HepG2 (cell line): Measurements from ENCODE around the gene FEM1B. TPM values are rescaled to one million over a fixed set of nuclear protein-coding genes. Genes with fewer than 3 reads are reported as not detected.

ENCODE experiments used
- BCL3 ChIP-seq: sonication (generic); formaldehyde crosslinking; IDR thresholded peaks from 2 replicates; pipeline ENCODE4 v1.5.1; 2020; ENCODE audit warnings: mild to moderate bottlenecking, missing genetic modification reagents, moderate library complexity
- BHLHE40 ChIP-seq: IDR thresholded peaks from 2 replicates; pipeline ENCODE4 v1.6.1; 2011; ENCODE audit warnings: low read length, improper control_type of control experiment
- DMAP1 ChIP-seq: IDR thresholded peaks from 2 replicates; pipeline ENCODE4 v1.6.1; 2016
- KLF16 ChIP-seq, 2 experiments: sonication (generic) in 1 of 2; formaldehyde crosslinking in 1 of 2; IDR thresholded peaks; 2 replicates each; pipeline versions ENCODE4 v1.6.1 to v1.8.0; 2016 to 2023; ENCODE audit warnings: missing genetic modification reagents in 2 of 2, missing compliant biosample characterization in 1 of 2
- PATZ1 ChIP-seq: sonication (generic); formaldehyde crosslinking; IDR thresholded peaks from 2 replicates; pipeline ENCODE4 v1.4.0; 2020; ENCODE audit warnings: missing genetic modification reagents
- PAX8 ChIP-seq: sonication (generic); formaldehyde crosslinking; IDR thresholded peaks from 2 replicates; pipeline ENCODE4 v1.8.0; 2022; ENCODE audit warnings: mild to moderate bottlenecking, missing genetic modification reagents, borderline replicate concordance
- PCBP2 ChIP-seq: fragments of 200-400 bp; formaldehyde crosslinking; optimal IDR thresholded peaks from 2 replicates; pipeline ENCODE3; 2018; ENCODE audit warnings: low read length, low read depth; ENCODE audit not compliant: poor library complexity, severe bottlenecking
- PTBP1 ChIP-seq: fragments of 200-400 bp; formaldehyde crosslinking; IDR thresholded peaks from 2 replicates; pipeline ENCODE4 v1.6.1; 2018; ENCODE audit warnings: low read length, low read depth; ENCODE audit not compliant: poor library complexity, severe bottlenecking
- SCMH1 ChIP-seq: sonication (generic); formaldehyde crosslinking; IDR thresholded peaks from 2 replicates; pipeline ENCODE4 v1.9.0; 2021; ENCODE audit warnings: missing genetic modification reagents, mild to moderate bottlenecking, borderline replicate concordance
- ZFP62 ChIP-seq: sonication (generic); formaldehyde crosslinking; IDR thresholded peaks from 2 replicates; pipeline ENCODE4 v1.4.0; 2020; ENCODE audit warnings: missing genetic modification reagents
- ZNF207 ChIP-seq: fragments of 450-650 bp; IDR thresholded peaks from 2 replicates; pipeline ENCODE4 v1.6.1; 2016; ENCODE audit warnings: antibody characterized with exemption, borderline replicate concordance
- ZNF275 ChIP-seq: sonication (generic); formaldehyde crosslinking; IDR thresholded peaks from 2 replicates; pipeline ENCODE4 v1.8.0; 2022; ENCODE audit warnings: missing genetic modification reagents, mild to moderate bottlenecking, inconsistent platforms, borderline replicate concordance
- ZNF549 ChIP-seq: sonication (generic); formaldehyde crosslinking; IDR thresholded peaks from 2 replicates; pipeline ENCODE4 v1.5.0; 2020; ENCODE audit warnings: missing genetic modification reagents
- ZNF567 ChIP-seq: sonication (generic); formaldehyde crosslinking; IDR thresholded peaks from 2 replicates; pipeline ENCODE4 v1.8.1; 2023; ENCODE audit warnings: mild to moderate bottlenecking, missing genetic modification reagents, borderline replicate concordance
- ZNF609 ChIP-seq: sonication (generic); formaldehyde crosslinking; IDR thresholded peaks from 2 replicates; pipeline ENCODE4 v1.4.0; 2020; ENCODE audit warnings: mild to moderate bottlenecking, missing genetic modification reagents, borderline replicate concordance
- polyA plus RNA-seq, 8 experiments: library from polyadenylated mRNA; depleted of rRNA in 3 of 8; stranded (reverse) in 7 of 8; unstranded in 1 of 8; fragments of >200 nt; fragmentation: Illumina TruSeq in 4 of 8; extraction: Trizol in 4 of 8; gene quantifications; 2 replicates each; pipeline versions ENCODE4 v1.2.1 to v1.2.3, GENCODE V29; 2011 to 2016; ENCODE audit warnings: low read depth in 4 of 8, missing spikeins in 1 of 8, mixed read lengths in 1 of 8; ENCODE audit not compliant: insufficient read depth in 1 of 8
- total RNA-seq, 5 experiments: library from RNA; depleted of rRNA; stranded (reverse); fragments of >200 nt; fragmentation: Illumina TruSeq; extraction: Trizol; gene quantifications; 2 replicates each; pipeline ENCODE4 v1.2.3, GENCODE V29; 2016; ENCODE audit warnings: low read depth in 1 of 5

Gene FEM1B
- total and polyA plus RNA-seq, 2 of the 13 experiments (the other 11 are each of a cell fraction or from before 2014, with no cell fraction given) = 38.1 to 40.0 TPM

GRCh38 chr15:68277603-68278344, at the start of gene FEM1B (continued):
- TF ChIP-seq PATZ1 (CRISPR knock-in tag) (peak; percentile 67; the same call in 1 of the 2 replicates), DMAP1 (CRISPR knock-in tag) (peak; percentile 95), PCBP2 (no peak), ZNF549 (no peak; the same call in 1 of the 2 replicates), ZNF207 (no peak), SCMH1 (CRISPR knock-in tag) (no peak), ZNF567 (0 out of 2 replicates have a peak, but pooled peaks have one; percentile 84), KLF16 (CRISPR knock-in tag; IDR thresholded peaks at IDR 0.05) (peak in 1 of 2 experiments; percentile 71; a peak in 2 of 4 replicates), PAX8 (no peak; the same call in 1 of the 2 replicates), BCL3 (CRISPR knock-in tag) (peak; percentile 87), BHLHE40 (0 out of 2 replicates have a peak, but pooled peaks have one; percentile 13), ZNF275 (CRISPR knock-in tag) (peak; percentile 90), ZNF609 (CRISPR knock-in tag) (peak; percentile 55; the same call in 1 of the 2 replicates), ZFP62 (CRISPR knock-in tag) (0 out of 2 replicates have a peak, but pooled peaks have one; percentile 81), PTBP1 (peak; percentile 78)
